IMR-90 (cell line): ENCODE measurements around the gene CFAP92.

ENCODE experiments used
- BHLHE40 ChIP-seq: fragments of 150-350 bp; IDR thresholded peaks from 2 replicates; pipeline ENCODE4 v1.6.1; 2016; ENCODE audit warnings: mild to moderate bottlenecking, low read depth, low read length
- CEBPB ChIP-seq: IDR thresholded peaks from 2 replicates; pipeline ENCODE4 v1.6.1; 2012; ENCODE audit warnings: low read depth, low read length, improper control_type of control experiment
- CTCF ChIP-seq: conservative IDR thresholded peaks from 2 replicates; pipeline ENCODE4 v1.5.1; 2012; ENCODE audit warnings: mild to moderate bottlenecking, low read depth, low read length, improper control_type of control experiment
- FOS ChIP-seq: fragments of 150-350 bp; IDR thresholded peaks from 2 replicates; pipeline ENCODE4 v1.6.1; 2016; ENCODE audit warnings: low read depth, low read length
- MAFK ChIP-seq: IDR thresholded peaks from 2 replicates; pipeline ENCODE4 v1.6.1; 2012; ENCODE audit warnings: low read depth, low read length, improper control_type of control experiment
- MAZ ChIP-seq: IDR thresholded peaks from 2 replicates; pipeline ENCODE4 v1.6.1; 2012; ENCODE audit warnings: low read depth, mild to moderate bottlenecking, low read length, improper control_type of control experiment, moderate library complexity, borderline replicate concordance
- MXI1 ChIP-seq: IDR thresholded peaks from 2 replicates; pipeline ENCODE4 v1.6.1; 2012; ENCODE audit warnings: low read depth, mild to moderate bottlenecking, low read length, moderate library complexity, borderline replicate concordance
- POLR2A ChIP-seq: IDR thresholded peaks from 2 replicates; pipeline ENCODE4 v1.6.1; 2012; ENCODE audit warnings: mild to moderate bottlenecking, low read depth, low read length
- RAD21 ChIP-seq: IDR thresholded peaks from 2 replicates; pipeline ENCODE4 v1.6.1; 2012; ENCODE audit warnings: low read length, improper control_type of control experiment
- SMC3 ChIP-seq: fragments of 150-350 bp; IDR thresholded peaks from 2 replicates; pipeline ENCODE4 v1.6.1; 2016; ENCODE audit warnings: low read depth, mild to moderate bottlenecking, antibody characterized with exemption, low read length, moderate library complexity
- TF ChIP-seq, protein P1 (sequence below): fragments of 150-350 bp; IDR thresholded peaks from 2 replicates; pipeline ENCODE4 v1.6.1; 2017; ENCODE audit warnings: mild to moderate bottlenecking, antibody characterized with exemption, low read length, low read depth

- TF ChIP-seq CTCF (no peak), SMC3 (no peak), MAZ (no peak), POLR2A (no peak), RAD21 (no peak), MXI1 (no peak), FOS (no peak), CEBPB (no peak), BHLHE40 (no peak), MAFK (no peak)
- TF ChIP-seq, protein P1, sequence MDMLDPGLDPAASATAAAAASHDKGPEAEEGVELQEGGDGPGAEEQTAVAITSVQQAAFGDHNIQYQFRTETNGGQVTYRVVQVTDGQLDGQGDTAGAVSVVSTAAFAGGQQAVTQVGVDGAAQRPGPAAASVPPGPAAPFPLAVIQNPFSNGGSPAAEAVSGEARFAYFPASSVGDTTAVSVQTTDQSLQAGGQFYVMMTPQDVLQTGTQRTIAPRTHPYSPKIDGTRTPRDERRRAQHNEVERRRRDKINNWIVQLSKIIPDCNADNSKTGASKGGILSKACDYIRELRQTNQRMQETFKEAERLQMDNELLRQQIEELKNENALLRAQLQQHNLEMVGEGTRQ: no peak
Measured at GRCh38 chr3:129015388-129016105, 21.7 kb upstream of the CFAP92 start.
